Neuronal stem cell (in vitro differentiated cells): ENCODE data around the gene H2AZ2.

Source experiments
- DNase-seq: peaks from one replicate; pipeline ENCODE4 v3.0.0-alpha.2; 2013; ENCODE audit warnings: low spot score
- H2AFZ ChIP-seq: one replicate; pipeline ENCODE4 v1.6.1; 2013; ENCODE audit warnings: mild to moderate bottlenecking, low read length, inconsistent platforms
- H2AK5ac ChIP-seq: 2 replicates; pipeline ENCODE4 v1.6.1; 2013; ENCODE audit warnings: low read depth, mild to moderate bottlenecking, inconsistent platforms, low read length, moderate library complexity, mixed read lengths
- H2BK120ac ChIP-seq: 2 replicates; pipeline ENCODE4 v1.6.1; 2013; ENCODE audit warnings: low read depth, mild to moderate bottlenecking, inconsistent platforms, low read length, moderate library complexity, mixed read lengths
- H2BK12ac ChIP-seq: one replicate; pipeline ENCODE4 v1.6.1; 2013; ENCODE audit warnings: low read length, inconsistent platforms
- H2BK15ac ChIP-seq: 2 replicates; pipeline ENCODE4 v1.6.1; 2013; ENCODE audit warnings: mild to moderate bottlenecking, low read length, inconsistent platforms, mixed read lengths
- H2BK5ac ChIP-seq: one replicate; pipeline ENCODE4 v1.6.1; 2013; ENCODE audit warnings: inconsistent platforms, mild to moderate bottlenecking, low read length, moderate library complexity
- H3K14ac ChIP-seq: one replicate; pipeline ENCODE4 v1.6.1; 2013; ENCODE audit warnings: low read length, inconsistent platforms
- H3K18ac ChIP-seq: 2 replicates; pipeline ENCODE4 v1.6.1; 2013; ENCODE audit warnings: low read length, inconsistent platforms
- H3K23ac ChIP-seq: 2 replicates; pipeline ENCODE4 v1.6.1; 2013; ENCODE audit warnings: low read depth, mild to moderate bottlenecking, mixed read lengths, low read length, inconsistent platforms; ENCODE audit not compliant: poor library complexity
- H3K27ac ChIP-seq: replicated peaks from 3 replicates; pipeline ENCODE4 v1.5.1; 2013; ENCODE audit warnings: low read length, inconsistent platforms
- H3K27me3 ChIP-seq, 3 experiments: 2 replicates each; pipeline ENCODE4 v1.6.1; 2013; ENCODE audit warnings: low read length in 3 of 3, mild to moderate bottlenecking in 2 of 3, inconsistent platforms in 1 of 3, low read depth in 1 of 3, mixed read lengths in 1 of 3, moderate library complexity in 1 of 3; ENCODE audit not compliant: control insufficient read depth in 3 of 3, insufficient read depth in 3 of 3
- H3K36me3 ChIP-seq, 2 donors: replicated peaks in 1 of 2; 2 replicates each; pipeline ENCODE4 v1.6.1; 2013; ENCODE audit warnings: low read length in 2 of 2; ENCODE audit not compliant: control insufficient read depth in 2 of 2, insufficient read depth in 2 of 2
- H3K4ac ChIP-seq: 2 replicates; pipeline ENCODE4 v1.6.1; 2013; ENCODE audit warnings: inconsistent platforms, mild to moderate bottlenecking, low read length, moderate library complexity
- H3K4me1 ChIP-seq, 2 donors: 1 replicate in 1 of 2; 2 replicates in 1 of 2; pipeline ENCODE4 v1.6.1; 2013; ENCODE audit warnings: low read length in 2 of 2, low read depth in 1 of 2; ENCODE audit not compliant: control insufficient read depth in 2 of 2, insufficient read depth in 1 of 2
- H3K4me2 ChIP-seq: one replicate; pipeline ENCODE4 v1.6.1; 2013; ENCODE audit warnings: mild to moderate bottlenecking, low read length, inconsistent platforms; ENCODE audit not compliant: insufficient read depth, poor library complexity, severe bottlenecking
- H3K4me3 ChIP-seq, 2 donors: 2 replicates each; pipeline ENCODE4 v1.5.1; 2013; ENCODE audit warnings: low read length in 2 of 2, mild to moderate bottlenecking in 2 of 2, inconsistent platforms in 1 of 2, moderate library complexity in 1 of 2
- H3K79me1 ChIP-seq: one replicate; pipeline ENCODE4 v1.6.1; 2013; ENCODE audit warnings: low read depth, mild to moderate bottlenecking, inconsistent platforms, low read length, moderate library complexity
- H3K9ac ChIP-seq: one replicate; pipeline ENCODE4 v1.6.1; 2013; ENCODE audit warnings: mild to moderate bottlenecking, low read depth, low read length, inconsistent platforms; ENCODE audit not compliant: poor library complexity
- H3K9me3 ChIP-seq, 2 donors: replicated peaks in 1 of 2; 2 replicates each; pipeline versions ENCODE3 to v1.6.1; 2013; ENCODE audit warnings: low read length in 2 of 2, mild to moderate bottlenecking in 2 of 2, inconsistent platforms in 1 of 2, low read depth in 1 of 2, mixed read lengths in 1 of 2, moderate library complexity in 1 of 2; ENCODE audit not compliant: control insufficient read depth in 2 of 2, insufficient read depth in 1 of 2
- H4K8ac ChIP-seq: one replicate; pipeline ENCODE4 v1.6.1; 2013; ENCODE audit warnings: low read depth, mild to moderate bottlenecking, inconsistent platforms, low read length, moderate library complexity
- H4K91ac ChIP-seq: one replicate; pipeline ENCODE4 v1.6.1; 2013; ENCODE audit warnings: low read length, low read depth, mild to moderate bottlenecking, inconsistent platforms; ENCODE audit not compliant: poor library complexity
- WGBS, 2 donors: extraction: QIAGEN DNeasy Blood & Tissue Kit; methylation state at CpG; one replicate each; pipeline ENCODE4 v1.1.7; 2013; ENCODE audit warnings: missing lambda C conversion rate in 2 of 2, mixed read lengths in 1 of 2; ENCODE audit not compliant: insufficient read length in 2 of 2, insufficient replicate concordance in 1 of 2; ENCODE audit errors: extremely low coverage in 2 of 2; 5-methylcytosine and 5-hydroxymethylcytosine counted together

Gene H2AZ2

DNA sequence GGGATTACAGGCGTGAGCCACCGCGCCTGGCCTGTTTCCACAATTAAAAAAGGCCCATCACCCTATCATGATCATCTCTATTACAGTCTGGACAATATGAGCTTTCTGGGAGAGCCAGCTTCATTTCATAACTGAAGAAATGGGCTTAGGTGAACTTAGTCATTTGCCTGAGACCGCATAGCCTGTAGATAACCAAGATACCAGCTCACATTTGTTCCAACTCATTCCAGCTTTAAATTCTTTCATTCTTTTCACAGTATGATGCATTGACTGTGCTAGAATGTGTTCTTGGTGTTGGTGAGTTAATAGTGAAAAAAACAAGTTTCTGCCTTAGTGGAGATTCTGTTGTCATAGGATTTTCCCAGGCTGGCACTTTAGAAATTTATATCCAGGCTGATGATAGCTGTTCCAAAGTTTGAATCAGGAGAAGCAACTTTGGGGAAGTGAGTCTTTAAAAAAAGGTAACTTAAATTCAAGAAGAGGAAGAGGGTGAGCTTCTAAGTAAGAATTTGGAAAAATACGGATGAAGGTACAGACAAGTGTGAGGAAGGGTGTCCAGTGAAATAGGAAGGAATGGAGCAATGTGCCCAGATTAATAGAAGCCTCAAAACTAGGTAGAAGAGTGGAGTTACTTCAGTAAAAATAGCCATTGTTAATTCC lies 2.1 kb upstream of the H2AZ2 start:
- H4K8ac ChIP-seq: no peak overlapping the region
- no peak overlapping the region for H3K18ac ChIP-seq
- H2AFZ ChIP-seq: no peak overlapping the region
- no peak overlapping the region for H3K4me2 ChIP-seq
- H3K79me1 ChIP-seq: peaks cover 2% of the 10 kb centered on the region
- H3K9me3 ChIP-seq: no peaks in the 10 kb centered on the region
- H3K23ac ChIP-seq: no peak overlapping the region
- WGBS, 2 donors: 100% methylated on average over 1 of the region's 5 CpGs; no CpG with 5 or more reads in 1 of the 2 donors
- no peak overlapping the region for H2AK5ac ChIP-seq
- H2BK120ac ChIP-seq: no peak overlapping the region
- H3K27ac ChIP-seq: no peak overlapping the region
- no peak overlapping the region for H2BK12ac ChIP-seq
- no peak overlapping the region for H2BK15ac ChIP-seq
- H4K91ac ChIP-seq: no peak overlapping the region
- no peak overlapping the region for H3K9ac ChIP-seq
- H3K36me3 ChIP-seq: no peaks in the 10 kb centered on the region
- no peaks in the 10 kb centered on the region for H3K27me3 ChIP-seq
- H3K14ac ChIP-seq: no peak overlapping the region
- no peak overlapping the region for H2BK5ac ChIP-seq
- no peak for DNase-seq
- no peak overlapping the region for H3K4me3 ChIP-seq
- H3K4me1 ChIP-seq: peaks cover 2 to 3% of the 10 kb centered on the region in 2 donors
- H3K4ac ChIP-seq: no peak overlapping the region

DNA sequence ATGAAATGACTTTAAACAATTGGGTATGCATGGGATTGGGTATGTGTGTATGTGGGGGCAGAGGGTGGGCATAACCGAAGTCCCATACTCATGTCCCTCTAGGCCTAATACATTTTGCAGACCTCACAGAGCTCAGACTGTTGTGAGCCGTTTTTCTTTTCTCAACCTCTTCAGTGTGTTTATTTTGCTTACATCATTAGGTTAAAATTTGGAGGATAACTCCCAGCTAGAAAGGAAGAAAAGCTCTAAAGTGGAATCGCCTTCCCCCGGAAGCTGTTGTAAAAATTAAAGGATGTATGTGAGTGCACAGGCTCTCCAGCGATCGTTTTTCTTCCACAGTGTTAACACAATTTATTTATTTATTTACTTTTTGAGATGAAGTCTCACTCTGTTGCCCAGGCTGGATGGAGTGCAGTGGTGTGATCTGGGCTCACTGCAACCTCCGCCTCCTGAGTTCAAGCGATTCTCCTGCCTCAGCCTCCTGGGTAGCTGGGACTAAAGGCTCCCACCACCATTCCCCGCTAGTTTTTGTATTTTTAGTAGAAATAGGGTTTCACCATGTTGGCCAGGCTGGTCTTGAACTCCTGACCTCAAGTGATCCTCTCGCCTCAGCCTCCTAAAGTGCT lies 1.5 kb upstream of the H2AZ2 start:
- Histone ChIP-seq H3K27me3 (no peaks in the 10 kb centered on the region), H3K18ac (no peak overlapping the region), H4K91ac (no peak overlapping the region), H2AFZ (no peak overlapping the region), H2BK120ac (no peak overlapping the region), H3K9me3 (no peaks in the 10 kb centered on the region), H3K79me1 (peaks cover 2% of the 10 kb centered on the region), H3K14ac (no peak overlapping the region), H2BK12ac (no peak overlapping the region), H2AK5ac (no peak overlapping the region), H3K4me1 (peaks cover 2 to 3% of the 10 kb centered on the region in 2 donors), H3K4ac (no peak overlapping the region), H3K23ac (no peak overlapping the region), H3K27ac (no peak overlapping the region), H4K8ac (no peak overlapping the region), H3K4me3 (peak overlapping the region in 1 of 2 donors; percentile 88), H2BK15ac (no peak overlapping the region), H3K9ac (no peak overlapping the region), H3K4me2 (no peak overlapping the region), H2BK5ac (no peak overlapping the region), H3K36me3 (peaks cover 0 to 3% of the 10 kb centered on the region in 2 donors)
- DNase-seq: no peak
- no CpG with 5 or more reads among the region's 10 CpGs for WGBS, 2 donors

DNA sequence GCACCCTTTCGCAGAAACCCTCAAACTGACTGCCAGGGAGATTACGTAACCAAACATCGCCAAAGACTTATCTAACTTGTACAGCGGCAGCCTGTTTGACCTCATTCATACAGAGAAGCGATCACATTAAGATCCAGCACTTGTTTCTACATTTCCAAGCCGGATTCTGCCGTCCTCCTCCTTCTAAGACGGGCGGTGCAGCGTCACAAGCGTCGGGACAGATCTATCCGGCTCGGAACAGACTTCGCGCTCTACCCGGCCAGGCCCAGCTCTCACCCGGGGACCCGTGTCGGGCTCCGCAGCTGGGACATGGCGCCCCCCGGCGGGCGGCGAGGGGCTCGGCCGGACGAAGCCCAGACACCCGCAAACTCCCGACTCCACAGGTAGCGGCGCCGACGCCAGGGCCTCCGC lies 373 bp downstream of the H2AZ2 start:
- Histone ChIP-seq H2BK120ac (peak overlapping the region; percentile 50), H3K4me3 (peak overlapping the region; percentile 89 to 94), H3K27me3 (no peaks in the 10 kb centered on the region), H2BK12ac (no peak overlapping the region), H3K36me3 (peaks cover 3 to 21% of the 10 kb centered on the region in 2 donors), H3K4me2 (peak overlapping the region; percentile 65), H2AFZ (peak overlapping the region; percentile 88), H2AK5ac (no peak overlapping the region), H3K9me3 (no peaks in the 10 kb centered on the region), H3K14ac (peak overlapping the region; percentile 91), H3K79me1 (peaks cover 3% of the 10 kb centered on the region), H3K4ac (no peak overlapping the region), H3K9ac (peak overlapping the region; percentile 92), H3K18ac (peak overlapping the region; percentile 99), H3K23ac (peak overlapping the region; percentile 92), H4K8ac (no peak overlapping the region), H3K27ac (peak overlapping the region; percentile 95), H4K91ac (no peak overlapping the region), H3K4me1 (peaks cover 2 to 3% of the 10 kb centered on the region in 2 donors), H2BK5ac (peak overlapping the region; percentile 33), H2BK15ac (no peak overlapping the region)
- no peak for DNase-seq
- no CpG with 5 or more reads among the region's 36 CpGs for WGBS, 2 donors

DNA sequence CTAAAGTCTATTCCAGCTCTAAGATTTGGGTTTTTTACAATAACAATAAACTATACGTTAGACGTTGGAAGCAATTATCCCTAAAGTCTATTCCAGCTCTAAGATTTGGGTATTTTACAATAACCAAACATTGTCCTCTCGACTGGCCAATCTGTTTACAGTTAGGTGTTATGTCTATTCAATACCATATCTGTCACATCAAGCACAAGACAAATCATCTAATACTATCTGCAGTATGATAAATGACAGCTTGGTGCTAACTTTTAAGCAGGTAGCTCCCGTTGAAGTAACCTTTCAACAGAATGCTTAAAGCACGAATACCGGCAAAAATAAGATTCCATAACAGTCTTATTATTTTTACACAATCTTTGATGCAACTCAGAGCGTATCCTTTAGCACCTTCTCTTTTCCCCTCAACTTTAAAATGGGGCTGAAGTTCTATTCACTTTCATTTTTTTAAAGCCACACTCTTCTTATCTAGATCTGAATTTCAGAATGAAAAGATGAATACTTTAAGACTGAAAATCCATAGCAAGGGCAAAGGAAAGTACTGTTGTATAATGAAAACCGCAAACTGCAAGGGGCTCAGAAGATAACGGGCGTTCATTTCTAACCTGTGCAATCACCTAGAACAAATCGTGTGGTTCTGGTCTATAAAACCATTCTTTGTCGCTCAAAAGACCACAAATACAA lies 925 bp downstream of the H2AZ2 start:
- no peak overlapping the region for H3K23ac ChIP-seq
- peak overlapping the region; percentile 88 for H2AFZ ChIP-seq
- no peak overlapping the region for H2BK120ac ChIP-seq
- H3K4ac ChIP-seq: no peak overlapping the region
- no peak overlapping the region for H2BK5ac ChIP-seq
- H4K91ac ChIP-seq: no peak overlapping the region
- peak overlapping the region; percentile 65 for H3K4me2 ChIP-seq
- H3K27ac ChIP-seq: peak overlapping the region; percentile 95
- WGBS, 2 donors: no CpG with 5 or more reads among the region's 12 CpGs
- H3K4me3 ChIP-seq: peak overlapping the region; percentile 89 to 94
- H3K36me3 ChIP-seq: peaks cover 3 to 26% of the 10 kb centered on the region in 2 donors
- no peak for DNase-seq
- no peak overlapping the region for H3K18ac ChIP-seq
- no peak overlapping the region for H4K8ac ChIP-seq
- no peaks in the 10 kb centered on the region for H3K27me3 ChIP-seq
- no peak overlapping the region for H2BK15ac ChIP-seq
- H2BK12ac ChIP-seq: no peak overlapping the region
- H2AK5ac ChIP-seq: no peak overlapping the region
- no peaks in the 10 kb centered on the region for H3K9me3 ChIP-seq
- peaks cover 2 to 3% of the 10 kb centered on the region in 2 donors for H3K4me1 ChIP-seq
- H3K79me1 ChIP-seq: peaks cover 3% of the 10 kb centered on the region
- H3K9ac ChIP-seq: peak overlapping the region; percentile 92
- H3K14ac ChIP-seq: no peak overlapping the region
